T-helper 2 cell (primary cell): ENCODE data around the gene FOXP1.

Experiments
- DNase-seq, 5 experiments: peaks; one replicate each; pipeline versions ENCODE4 v3.0.0 to v3.0.0-alpha.2; 2012 to 2022

FOXP1 gene

DNA sequence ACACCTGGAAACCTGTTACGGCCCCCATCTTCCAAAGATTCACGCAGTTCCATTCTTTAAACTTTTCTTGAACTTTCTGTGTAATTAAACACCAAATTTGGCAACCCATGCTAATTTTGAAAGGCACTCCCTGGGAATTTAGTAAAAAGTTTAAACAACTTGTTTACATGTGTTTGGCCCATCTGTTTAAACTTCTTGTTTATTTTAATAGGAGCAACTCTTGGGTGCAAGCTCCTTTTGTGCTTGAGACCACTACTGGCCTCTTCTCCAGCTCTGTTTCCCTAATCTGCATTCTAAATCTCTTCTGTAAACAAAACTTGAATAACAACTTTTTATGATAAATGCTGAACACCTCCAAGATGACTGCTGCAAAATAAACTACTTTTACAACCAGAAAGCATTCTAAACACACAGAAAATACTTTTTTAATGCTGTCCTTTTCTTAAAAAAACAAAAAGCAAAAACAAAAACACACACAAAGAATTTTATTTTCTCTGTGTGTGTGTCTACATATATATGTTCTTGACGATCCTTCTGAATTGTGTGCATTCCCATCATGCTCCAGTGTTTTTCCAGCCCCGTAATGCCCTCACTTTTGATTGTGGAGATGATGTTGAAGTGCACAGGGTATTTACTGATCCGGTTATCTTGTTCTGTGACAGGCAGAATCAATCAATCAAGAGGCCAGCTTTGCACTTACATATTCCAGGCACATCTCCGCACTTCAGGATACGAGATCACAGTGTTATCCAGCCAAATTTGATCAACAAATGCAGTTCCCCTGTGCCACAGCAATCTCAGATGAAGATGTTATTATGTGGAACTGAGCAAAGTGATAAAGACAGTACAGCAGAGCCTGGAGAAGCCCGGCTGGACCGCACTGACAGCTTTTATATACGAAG is 416.9 kb downstream of the FOXP1 start:
- no peak for DNase-seq

DNA sequence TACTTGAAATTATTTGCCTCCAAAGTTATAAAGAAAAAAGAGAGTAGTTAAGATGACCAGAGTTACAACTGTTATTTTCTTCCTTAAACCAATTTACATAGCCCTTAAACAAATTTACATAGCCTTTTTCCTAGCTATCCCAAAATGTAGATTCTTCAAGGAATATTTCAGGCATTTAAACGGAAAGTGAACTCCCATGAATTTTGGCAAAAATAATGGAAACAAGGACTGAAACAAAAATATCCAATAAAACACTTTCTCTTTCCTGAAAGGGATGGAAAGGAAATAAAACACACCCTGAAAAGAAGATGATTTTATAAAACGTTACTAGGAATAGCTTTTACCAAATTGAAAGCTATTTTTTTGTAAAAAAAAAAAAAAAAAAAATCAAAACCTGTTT is 418.6 kb downstream of the FOXP1 start:
- no peak for DNase-seq

GRCh38 chr3:71163198-71163918 is 420.2 kb downstream of the FOXP1 start:
- DNase-seq, result no peak

GRCh38 chr3:71162221-71162620 is 421.3 kb downstream of the FOXP1 start:
- DNase-seq, result no peak

- no peak for DNase-seq
These were observed 422.6 kb downstream of the FOXP1 start for GRCh38 chr3:71160785-71161546.

DNA sequence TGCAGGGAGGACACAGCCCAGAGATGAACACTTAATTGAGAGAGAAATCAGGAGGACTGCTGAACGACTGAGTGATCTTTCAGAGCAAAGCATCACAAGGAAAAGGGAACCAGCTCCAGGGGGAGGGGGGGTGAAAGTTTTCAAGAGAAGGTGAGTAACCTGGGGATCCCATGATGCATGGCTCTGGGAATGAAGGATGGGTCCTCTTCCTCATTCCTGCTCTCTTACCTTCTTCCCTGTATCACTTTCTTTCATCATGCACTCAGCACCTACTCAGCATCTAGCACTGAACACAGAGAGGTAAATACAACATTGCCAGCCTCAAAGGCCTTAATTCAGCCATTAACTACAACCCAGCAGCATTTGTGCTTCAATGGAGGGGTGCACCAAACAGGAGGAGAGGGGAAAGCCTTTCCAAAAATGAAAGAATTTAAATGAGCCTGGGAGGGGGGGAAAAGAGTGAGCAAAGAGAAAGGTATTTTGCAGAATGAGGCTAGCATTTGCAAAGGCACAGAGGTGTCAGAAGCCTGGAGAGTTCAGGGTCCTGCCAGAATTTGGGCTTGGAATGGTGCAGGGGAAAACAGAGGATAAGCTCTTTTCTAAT is 427.4 kb downstream of the FOXP1 start:
- no peak for DNase-seq

DNA sequence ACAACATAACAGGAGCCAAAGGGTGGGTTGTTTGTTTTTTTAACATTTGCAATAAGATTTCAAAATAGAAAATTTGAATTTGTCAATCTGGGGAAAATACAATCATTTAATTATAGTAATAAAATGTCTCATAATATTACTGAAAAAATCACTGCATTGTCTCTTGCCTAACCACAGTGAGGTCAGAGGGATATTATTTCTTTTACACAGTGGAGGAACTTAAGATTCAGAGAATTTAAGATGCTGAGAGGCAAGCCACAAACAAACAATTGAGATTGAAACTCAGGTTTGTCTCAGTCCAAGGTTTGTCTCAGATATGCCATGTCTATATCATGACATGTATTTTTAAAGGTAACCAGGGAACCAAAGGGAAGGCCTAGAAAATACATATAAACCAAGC is 428.7 kb downstream of the FOXP1 start:
- DNase-seq, result no peak

GRCh38 chr3:71153713-71154112 is 429.8 kb downstream of the FOXP1 start:
- DNase-seq, result no peak

DNA sequence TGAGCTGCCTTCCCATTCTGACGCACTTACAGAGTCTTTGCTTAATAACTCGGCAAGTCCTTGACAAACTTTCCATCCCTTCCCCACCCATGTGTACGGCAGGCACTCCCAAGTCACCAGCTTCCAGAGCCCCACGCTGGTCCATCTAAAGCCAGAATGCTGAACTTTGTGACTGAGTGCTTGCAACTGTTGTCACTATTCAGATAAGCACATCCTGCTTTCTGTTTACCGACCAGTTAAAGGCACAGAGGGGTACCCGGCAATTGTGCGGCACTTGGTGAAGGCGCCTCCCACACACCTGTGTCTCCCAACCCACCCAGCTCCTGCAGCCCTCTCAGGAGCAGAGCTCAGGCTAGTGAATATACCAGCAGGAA is 430.6 kb downstream of the FOXP1 start:
- DNase-seq, result no peak

GRCh38 chr3:71152039-71152891 is 431.3 kb downstream of the FOXP1 start:
- peak in 1 of 5 experiments; percentile 60 for DNase-seq

DNA sequence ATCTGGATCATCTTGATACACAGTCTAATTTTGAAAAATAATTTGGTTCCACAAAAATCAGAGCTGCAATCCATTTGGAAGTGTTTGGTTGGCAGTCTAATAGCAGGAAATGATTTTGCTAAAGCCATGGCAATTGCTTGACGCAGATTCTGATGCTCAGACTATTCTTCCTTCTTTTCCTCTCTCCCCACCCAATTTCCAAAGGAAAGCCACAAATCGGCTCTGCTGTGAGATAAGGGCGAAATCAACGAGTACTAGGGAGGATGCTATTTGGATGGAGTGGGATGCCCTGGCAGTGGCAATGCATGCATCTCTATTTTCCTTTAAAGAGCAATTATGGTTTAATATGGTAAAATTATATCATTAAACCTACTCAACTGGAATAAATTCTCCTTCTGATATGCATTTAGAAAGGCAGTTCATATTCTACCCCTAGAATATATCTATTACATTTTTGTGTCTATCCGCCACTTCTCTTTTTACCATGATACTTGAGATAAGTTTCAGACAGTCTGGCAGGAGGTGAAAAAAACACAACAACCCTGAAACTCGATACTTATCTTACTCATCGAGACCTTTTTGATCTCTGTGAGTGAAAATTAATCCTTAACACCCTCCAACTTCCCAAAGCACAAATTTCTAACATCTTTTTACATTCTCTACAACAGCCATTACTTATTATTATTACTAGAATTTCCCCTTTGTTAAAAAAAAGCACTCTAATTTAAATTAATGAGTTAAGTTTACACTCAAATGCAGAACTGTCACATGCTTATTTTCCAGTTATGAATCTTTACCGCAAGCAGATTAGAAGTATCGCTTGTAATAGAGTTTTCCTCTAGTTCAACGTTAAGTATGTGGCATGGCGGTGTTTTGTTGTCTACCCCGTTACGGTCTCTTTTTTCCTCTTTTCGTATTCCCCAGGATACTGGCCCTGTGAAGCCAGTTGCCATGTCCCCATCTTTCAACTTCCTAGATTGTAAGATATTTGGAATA is 433.3 kb downstream of the FOXP1 start:
- DNase-seq, result peak in 1 of 5 experiments; percentile 64

DNA sequence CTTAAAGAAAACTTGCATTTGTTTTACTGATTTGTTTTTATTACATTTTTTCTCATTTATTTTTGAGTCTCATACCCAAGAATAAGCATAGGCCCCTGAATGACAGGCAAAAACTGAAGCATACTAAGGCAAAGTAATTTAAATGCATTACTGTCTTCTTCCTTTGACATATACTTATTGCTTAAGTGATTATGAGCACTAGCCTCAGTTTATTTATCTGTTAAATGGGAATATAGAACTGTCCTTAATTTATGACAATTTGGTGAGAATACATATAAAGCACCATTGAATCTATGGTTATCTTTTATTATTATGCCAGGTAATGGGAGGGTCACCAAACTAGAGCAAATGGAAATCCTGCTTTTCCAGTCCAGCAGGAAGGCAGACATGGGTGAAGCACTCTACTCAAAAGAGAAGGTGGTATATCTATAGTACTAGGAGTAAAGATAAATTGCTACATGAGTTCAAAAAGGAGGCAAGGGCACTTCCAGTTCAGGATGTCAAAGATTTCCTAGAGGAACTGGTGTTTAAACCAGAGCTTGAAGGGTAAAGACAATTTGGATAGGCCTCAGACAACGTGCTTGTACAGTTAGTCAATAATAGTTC is 435.0 kb downstream of the FOXP1 start:
- no peak for DNase-seq

GRCh38 chr3:71146673-71147072 is 436.9 kb downstream of the FOXP1 start:
- no peak for DNase-seq

DNA sequence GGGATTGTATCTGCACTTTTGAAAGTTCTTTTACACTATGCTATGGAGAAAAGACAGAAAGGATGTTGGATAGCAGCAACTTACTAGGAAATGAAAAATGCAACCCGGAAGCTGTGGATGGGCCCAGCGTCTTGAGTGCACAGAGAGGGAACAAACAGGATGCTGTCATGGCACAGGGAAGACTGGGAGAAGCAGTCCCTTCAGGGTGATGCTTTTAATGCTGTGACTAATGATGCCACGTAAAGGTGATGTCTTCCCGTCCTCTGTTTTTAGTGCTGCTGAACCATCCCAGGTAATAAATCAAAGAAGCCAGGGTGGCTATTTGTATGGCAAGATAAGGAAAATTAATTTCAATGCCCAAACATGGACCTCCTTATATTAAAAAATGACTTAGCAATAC is 437.6 kb downstream of the FOXP1 start:
- no peak for DNase-seq

GRCh38 chr3:71144525-71145253 is 438.8 kb downstream of the FOXP1 start:
- no peak for DNase-seq

GRCh38 chr3:71143493-71143892 is 440.0 kb downstream of the FOXP1 start:
- DNase-seq, result no peak

GRCh38 chr3:71142441-71143161 is 440.9 kb downstream of the FOXP1 start:
- peak in 1 of 5 experiments; percentile 33 for DNase-seq

DNA sequence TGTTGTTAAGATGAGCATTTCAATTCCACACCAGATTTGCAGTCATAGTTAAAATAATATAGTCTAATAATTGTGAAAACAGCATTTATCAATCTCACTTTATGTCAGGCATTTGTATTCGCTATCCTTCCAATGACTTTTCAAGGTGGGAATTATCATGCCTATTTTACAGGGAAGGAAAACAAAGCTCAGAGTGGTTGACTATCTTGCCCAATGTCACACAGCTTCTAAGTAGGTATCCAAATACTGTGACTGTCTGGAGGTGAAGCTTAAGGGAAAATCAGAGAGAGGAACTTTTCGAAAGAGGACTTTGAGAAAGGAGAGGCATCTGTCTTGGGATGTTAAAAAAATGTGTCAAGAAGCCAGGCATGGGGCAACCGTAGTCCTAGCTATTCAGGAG is 443.1 kb downstream of the FOXP1 start:
- no peak for DNase-seq

- no peak for DNase-seq
These were observed 444.0 kb downstream of the FOXP1 start for GRCh38 chr3:71139496-71139895.
